ENCODE results near the gene GNAS.
"Not testable (repeated sequence)": the region's sequence is repeated elsewhere in the genome, so short reads cannot be mapped to it uniquely, and the experiment has no call there.

Gene GNAS

GRCh38 chr20:58828136-58828535 is 24.4 kb upstream of the GNAS start:
- no peak for DNase-seq (ENCODE audit: low read depth in 2 of 2)

GRCh38 chr20:58828804-58829203 is 23.7 kb upstream of the GNAS start:
- not testable (repeated sequence) for DNase-seq (ENCODE audit: low read depth in 2 of 2)

- DNase-seq (ENCODE audit: low read depth in 2 of 2): no peak
Observed at GRCh38 chr20:58829531-58829941, 23.0 kb upstream of the GNAS start.

- no peak for DNase-seq (ENCODE audit: low read depth in 2 of 2)
Observed at GRCh38 chr20:58832457-58832856, 20.1 kb upstream of the GNAS start.

GRCh38 chr20:58833921-58834320 is 18.6 kb upstream of the GNAS start:
- no peak for DNase-seq (ENCODE audit: low read depth in 2 of 2)

GRCh38 chr20:58835231-58835630 is 17.3 kb upstream of the GNAS start:
- DNase-seq (ENCODE audit: low read depth in 2 of 2): no peak

- no peak for DNase-seq (ENCODE audit: low read depth in 2 of 2)
Observed at GRCh38 chr20:58836616-58837204, 15.8 kb upstream of the GNAS start.

- DNase-seq (ENCODE audit: low read depth in 2 of 2): no peak
Observed at GRCh38 chr20:58837717-58838116, 14.8 kb upstream of the GNAS start.

- DNase-seq (ENCODE audit: low read depth in 2 of 2): no peak
Observed at GRCh38 chr20:58838174-58838573, 14.3 kb upstream of the GNAS start.

GRCh38 chr20:58839474-58839874 is 13.0 kb upstream of the GNAS start:
- no peak for DNase-seq (ENCODE audit: low read depth in 2 of 2)

- DNase-seq (ENCODE audit: low read depth in 2 of 2): no peak
Observed at GRCh38 chr20:58839991-58840747, 12.3 kb upstream of the GNAS start.

- no peak for DNase-seq (ENCODE audit: low read depth in 2 of 2)
Observed at GRCh38 chr20:58840816-58841538, 11.5 kb upstream of the GNAS start.

GRCh38 chr20:58841539-58842264 is 10.8 kb upstream of the GNAS start:
- no peak for DNase-seq (ENCODE audit: low read depth in 2 of 2)

GRCh38 chr20:58842276-58842675 is 10.2 kb upstream of the GNAS start:
- no peak for DNase-seq (ENCODE audit: low read depth in 2 of 2)

- DNase-seq (ENCODE audit: low read depth in 2 of 2): no peak
Observed at GRCh38 chr20:58843128-58843556, 9.4 kb upstream of the GNAS start.

- DNase-seq (ENCODE audit: low read depth in 2 of 2): no peak
Observed at GRCh38 chr20:58845706-58846105, 6.8 kb upstream of the GNAS start.

GRCh38 chr20:58847463-58847862 is 5.1 kb upstream of the GNAS start:
- no peak for DNase-seq (ENCODE audit: low read depth in 2 of 2)

GRCh38 chr20:58850693-58851174 is 1.8 kb upstream of the GNAS start, which contains the start of gene GNAS-AS1:
TSS of gene GNAS-AS1 (minus strand) at chr20:58850902.
- DNase-seq (ENCODE audit: low read depth in 2 of 2): peak; percentile 89

GRCh38 chr20:58851221-58851968 is 1.1 kb upstream of the GNAS start:
- DNase-seq (ENCODE audit: low read depth in 2 of 2): no peak

- no peak for DNase-seq (ENCODE audit: low read depth in 2 of 2)
Observed at GRCh38 chr20:58851969-58852458, 502 bp upstream of the GNAS start.

- no peak for DNase-seq (ENCODE audit: low read depth in 2 of 2)
Observed at GRCh38 chr20:58853466-58853865, 950 bp downstream of the GNAS start.

All from fibroblast of skin of left quadriceps (primary cell).